ENCODE results near the gene PML.

DNA sequence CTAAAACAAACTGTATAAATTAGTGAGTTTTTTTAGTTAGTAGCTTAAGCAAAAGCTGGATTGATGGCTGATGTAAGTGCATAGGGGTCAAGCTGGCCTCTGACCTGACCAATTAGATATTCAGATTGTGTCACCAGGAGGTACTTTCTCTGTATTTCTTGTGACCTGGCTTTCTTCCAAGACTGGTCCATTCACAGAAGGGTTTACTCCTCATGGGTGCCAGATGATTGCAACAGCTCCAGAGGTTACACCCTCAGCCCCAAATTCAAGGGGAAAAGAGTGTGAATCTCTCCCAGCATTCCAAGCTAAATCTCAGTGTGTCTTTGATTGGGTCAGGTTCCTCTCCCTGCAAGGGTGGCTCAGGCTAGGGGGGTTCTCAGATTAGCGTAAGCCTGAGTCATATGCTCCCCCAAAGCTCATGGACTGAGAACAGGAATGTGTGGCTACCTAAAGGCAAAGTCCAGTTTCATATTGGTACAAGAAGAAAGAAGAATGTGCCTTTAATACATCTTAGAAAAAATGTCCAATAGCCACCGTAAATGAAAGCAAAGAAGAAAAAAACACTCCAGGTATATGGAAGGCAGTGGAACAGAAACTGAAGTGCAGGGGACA lies 16.5 kb downstream of the PML start:
- TF ChIP-seq ARNTL (CRISPR knock-in tag; IDR thresholded peaks at IDR 0.05; ENCODE audit: borderline replicate concordance, low read depth) (no peak), ZNF565 (CRISPR knock-in tag; conservative IDR thresholded peaks at IDR 0.05; ENCODE audit: low read depth) (no peak), ZFP3 (CRISPR knock-in tag; IDR thresholded peaks at IDR 0.05) (no peak), ISL1 (CRISPR knock-in tag; IDR thresholded peaks at IDR 0.05) (no peak), TCF4 (CRISPR knock-in tag; IDR thresholded peaks at IDR 0.05; ENCODE audit: borderline replicate concordance) (no peak), BACH2 (CRISPR knock-in tag; IDR thresholded peaks at IDR 0.05; ENCODE audit: borderline replicate concordance) (no peak), PPARA (CRISPR knock-in tag; IDR thresholded peaks at IDR 0.05; ENCODE audit: borderline replicate concordance) (no peak)
- TF ChIP-seq, protein P1, sequence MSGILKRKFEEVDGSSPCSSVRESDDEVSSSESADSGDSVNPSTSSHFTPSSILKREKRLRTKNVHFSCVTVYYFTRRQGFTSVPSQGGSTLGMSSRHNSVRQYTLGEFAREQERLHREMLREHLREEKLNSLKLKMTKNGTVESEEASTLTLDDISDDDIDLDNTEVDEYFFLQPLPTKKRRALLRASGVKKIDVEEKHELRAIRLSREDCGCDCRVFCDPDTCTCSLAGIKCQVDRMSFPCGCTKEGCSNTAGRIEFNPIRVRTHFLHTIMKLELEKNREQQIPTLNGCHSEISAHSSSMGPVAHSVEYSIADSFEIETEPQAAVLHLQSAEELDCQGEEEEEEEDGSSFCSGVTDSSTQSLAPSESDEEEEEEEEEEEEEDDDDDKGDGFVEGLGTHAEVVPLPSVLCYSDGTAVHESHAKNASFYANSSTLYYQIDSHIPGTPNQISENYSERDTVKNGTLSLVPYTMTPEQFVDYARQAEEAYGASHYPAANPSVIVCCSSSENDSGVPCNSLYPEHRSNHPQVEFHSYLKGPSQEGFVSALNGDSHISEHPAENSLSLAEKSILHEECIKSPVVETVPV (CRISPR knock-in tag; IDR thresholded peaks at IDR 0.05): no peak
- TF ChIP-seq, protein P2, sequence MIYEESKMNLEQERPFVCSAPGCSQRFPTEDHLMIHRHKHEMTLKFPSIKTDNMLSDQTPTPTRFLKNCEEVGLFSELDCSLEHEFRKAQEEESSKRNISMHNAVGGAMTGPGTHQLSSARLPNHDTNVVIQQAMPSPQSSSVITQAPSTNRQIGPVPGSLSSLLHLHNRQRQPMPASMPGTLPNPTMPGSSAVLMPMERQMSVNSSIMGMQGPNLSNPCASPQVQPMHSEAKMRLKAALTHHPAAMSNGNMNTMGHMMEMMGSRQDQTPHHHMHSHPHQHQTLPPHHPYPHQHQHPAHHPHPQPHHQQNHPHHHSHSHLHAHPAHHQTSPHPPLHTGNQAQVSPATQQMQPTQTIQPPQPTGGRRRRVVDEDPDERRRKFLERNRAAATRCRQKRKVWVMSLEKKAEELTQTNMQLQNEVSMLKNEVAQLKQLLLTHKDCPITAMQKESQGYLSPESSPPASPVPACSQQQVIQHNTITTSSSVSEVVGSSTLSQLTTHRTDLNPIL (CRISPR knock-in tag; IDR thresholded peaks at IDR 0.05; ENCODE audit: low read depth): no peak
- TF ChIP-seq, protein P3, sequence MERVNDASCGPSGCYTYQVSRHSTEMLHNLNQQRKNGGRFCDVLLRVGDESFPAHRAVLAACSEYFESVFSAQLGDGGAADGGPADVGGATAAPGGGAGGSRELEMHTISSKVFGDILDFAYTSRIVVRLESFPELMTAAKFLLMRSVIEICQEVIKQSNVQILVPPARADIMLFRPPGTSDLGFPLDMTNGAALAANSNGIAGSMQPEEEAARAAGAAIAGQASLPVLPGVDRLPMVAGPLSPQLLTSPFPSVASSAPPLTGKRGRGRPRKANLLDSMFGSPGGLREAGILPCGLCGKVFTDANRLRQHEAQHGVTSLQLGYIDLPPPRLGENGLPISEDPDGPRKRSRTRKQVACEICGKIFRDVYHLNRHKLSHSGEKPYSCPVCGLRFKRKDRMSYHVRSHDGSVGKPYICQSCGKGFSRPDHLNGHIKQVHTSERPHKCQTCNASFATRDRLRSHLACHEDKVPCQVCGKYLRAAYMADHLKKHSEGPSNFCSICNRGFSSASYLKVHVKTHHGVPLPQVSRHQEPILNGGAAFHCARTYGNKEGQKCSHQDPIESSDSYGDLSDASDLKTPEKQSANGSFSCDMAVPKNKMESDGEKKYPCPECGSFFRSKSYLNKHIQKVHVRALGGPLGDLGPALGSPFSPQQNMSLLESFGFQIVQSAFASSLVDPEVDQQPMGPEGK (CRISPR knock-in tag; IDR thresholded peaks at IDR 0.05; ENCODE audit: borderline replicate concordance): no peak
- TF ChIP-seq, protein P4, sequence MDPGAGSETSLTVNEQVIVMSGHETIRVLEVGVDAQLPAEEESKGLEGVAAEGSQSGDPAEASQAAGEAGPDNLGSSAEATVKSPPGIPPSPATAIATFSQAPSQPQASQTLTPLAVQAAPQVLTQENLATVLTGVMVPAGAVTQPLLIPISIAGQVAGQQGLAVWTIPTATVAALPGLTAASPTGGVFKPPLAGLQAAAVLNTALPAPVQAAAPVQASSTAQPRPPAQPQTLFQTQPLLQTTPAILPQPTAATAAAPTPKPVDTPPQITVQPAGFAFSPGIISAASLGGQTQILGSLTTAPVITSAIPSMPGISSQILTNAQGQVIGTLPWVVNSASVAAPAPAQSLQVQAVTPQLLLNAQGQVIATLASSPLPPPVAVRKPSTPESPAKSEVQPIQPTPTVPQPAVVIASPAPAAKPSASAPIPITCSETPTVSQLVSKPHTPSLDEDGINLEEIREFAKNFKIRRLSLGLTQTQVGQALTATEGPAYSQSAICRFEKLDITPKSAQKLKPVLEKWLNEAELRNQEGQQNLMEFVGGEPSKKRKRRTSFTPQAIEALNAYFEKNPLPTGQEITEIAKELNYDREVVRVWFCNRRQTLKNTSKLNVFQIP (CRISPR knock-in tag; IDR thresholded peaks at IDR 0.05; ENCODE audit: borderline replicate concordance, low read depth): no peak
